ENCODE results near the gene SFTPD.
A peak's percentile ranks its signal among the peaks of the same experiment; 100 is the strongest.

The SFTPD gene

GRCh38 chr10:79983286-79983909 is 34.5 kb upstream of the SFTPD start:
- Histone ChIP-seq H3K4me3 (ENCODE audit: low read depth, low read length) (no peak overlapping the region), H3K27me3 (peaks cover 26% of the 10 kb centered on the region), H3K4me1 (no peaks in the 10 kb centered on the region), H3K36me3 (no peaks in the 10 kb centered on the region), H3K9me3 (no peaks in the 10 kb centered on the region)
- TF ChIP-seq CTCF (IDR thresholded peaks at IDR 0.05; ENCODE audit: low read depth, low read length): no peak
- DNase-seq: no peak

GRCh38 chr10:79982861-79983260 is 34.0 kb upstream of the SFTPD start:
- Histone ChIP-seq H3K4me1 (no peaks in the 10 kb centered on the region), H3K36me3 (no peaks in the 10 kb centered on the region), H3K9me3 (no peaks in the 10 kb centered on the region), H3K27me3 (peaks cover 26% of the 10 kb centered on the region), H3K4me3 (ENCODE audit: low read depth, low read length) (no peak overlapping the region)
- no peak for TF ChIP-seq CTCF (IDR thresholded peaks at IDR 0.05; ENCODE audit: low read depth, low read length)
- DNase-seq: no peak

- no peaks in the 10 kb centered on the region for H3K9me3 ChIP-seq
- H3K27me3 ChIP-seq: peaks cover 26% of the 10 kb centered on the region
- no peak overlapping the region for H3K4me3 ChIP-seq (ENCODE audit: low read depth, low read length)
- H3K36me3 ChIP-seq: no peaks in the 10 kb centered on the region
- no peaks in the 10 kb centered on the region for H3K4me1 ChIP-seq
- no peak for TF ChIP-seq CTCF (IDR thresholded peaks at IDR 0.05; ENCODE audit: low read depth, low read length)
- no peak for DNase-seq
These were observed 33.5 kb upstream of the SFTPD start for GRCh38 chr10:79982362-79982800.

- H3K36me3 ChIP-seq: no peaks in the 10 kb centered on the region
- TF ChIP-seq CTCF (IDR thresholded peaks at IDR 0.05; ENCODE audit: low read depth, low read length): no peak
- no peaks in the 10 kb centered on the region for H3K4me1 ChIP-seq
- peaks cover 26% of the 10 kb centered on the region for H3K27me3 ChIP-seq
- no peaks in the 10 kb centered on the region for H3K9me3 ChIP-seq
- DNase-seq: peak; percentile 59
- peak overlapping the region; percentile 42 for H3K4me3 ChIP-seq (ENCODE audit: low read depth, low read length)
These were observed 32.8 kb upstream of the SFTPD start for GRCh38 chr10:79981450-79982361.

- H3K36me3 ChIP-seq: no peaks in the 10 kb centered on the region
- H3K27me3 ChIP-seq: peaks cover 26% of the 10 kb centered on the region
- no peaks in the 10 kb centered on the region for H3K4me1 ChIP-seq
- H3K9me3 ChIP-seq: no peaks in the 10 kb centered on the region
- H3K4me3 ChIP-seq (ENCODE audit: low read depth, low read length): no peak overlapping the region
- DNase-seq: no peak
- TF ChIP-seq CTCF (IDR thresholded peaks at IDR 0.05; ENCODE audit: low read depth, low read length): no peak
These were observed 31.8 kb upstream of the SFTPD start for GRCh38 chr10:79980711-79981110.
